Measurements from ENCODE around the gene ITK. TPM values are rescaled to one million over a fixed set of nuclear protein-coding genes. Genes with fewer than 3 reads are reported as not detected.

The ITK gene
- total and polyA plus RNA-seq, 2 of the 8 experiments (the other 6 are each of a cell fraction or from before 2014, with no cell fraction given): 0.05 TPM; not detected in 1

- no peak overlapping the region for H2BK120ac ChIP-seq (replicated peaks; ENCODE audit: low read depth, low read length)
- no peak overlapping the region for H2AK5ac ChIP-seq (ENCODE audit: low read depth, low read length)
- no peak overlapping the region for H2BK5ac ChIP-seq (ENCODE audit: low read depth, low read length)
- ChIA-PET CTCF (ENCODE audit: partially characterized antibody) (interaction anchor here (0.6 to 5.9 kb wide), 6 partner anchors 32 to 142 kb away, joined by 3 to 53 read pairs (median 5); no protein-coding TSS in a partner anchor), POLR2A (ENCODE audit: partially characterized antibody) (no interaction called here)
- no peak overlapping the region for H3K23ac ChIP-seq (ENCODE audit: insufficient read length)
- no peaks in the 10 kb centered on the region for H3K36me3 ChIP-seq (ENCODE audit: control insufficient read depth in 2 of 4, insufficient read depth in 4 of 4, low read length in 3 of 4)
- peaks cover 0 to 6% (median 2%) of the 10 kb centered on the region in 4 experiments; a peak in 1 of 7 replicates for H3K4me1 ChIP-seq (replicated peaks in 1 of 4; ENCODE audit: control insufficient read depth in 3 of 4, insufficient read depth in 4 of 4, low read length in 3 of 4)
- H3K18ac ChIP-seq (ENCODE audit: extremely low read depth, low read length): no peak overlapping the region
- no peak overlapping the region for H2AFZ ChIP-seq (ENCODE audit: low read length)
- H3K4me2 ChIP-seq (ENCODE audit: insufficient read depth in 1 of 2, low read depth in 2 of 2, low read length in 2 of 2): no peak overlapping the region
- no peak overlapping the region for H3K9ac ChIP-seq (replicated peaks in 1 of 4; ENCODE audit: extremely low read depth in 1 of 4, low read depth in 3 of 4, low read length in 3 of 4)
- H3K79me1 ChIP-seq (ENCODE audit: low read depth, low read length): no peaks in the 10 kb centered on the region
- H3K56ac ChIP-seq (replicated peaks; ENCODE audit: insufficient read length, low read depth, low read length): no peak overlapping the region
- H2BK20ac ChIP-seq (ENCODE audit: low read length): no peak overlapping the region
- no peaks in the 10 kb centered on the region for H3K27me3 ChIP-seq (replicated peaks in 1 of 4; ENCODE audit: control insufficient read depth in 3 of 4, extremely low read depth in 1 of 4, insufficient read depth in 3 of 4, low read length in 3 of 4)
- FAIRE-seq (no peak), DNase-seq (ENCODE audit: low read depth in 1 of 2, low spot score in 2 of 2) (no peak)
- no peaks in the 10 kb centered on the region for H4K20me1 ChIP-seq (replicated peaks in 1 of 2; ENCODE audit: control insufficient read depth in 1 of 2, insufficient read depth in 2 of 2, low read length in 2 of 2)
- H3K79me2 ChIP-seq (ENCODE audit: control insufficient read depth in 1 of 2, insufficient read depth in 2 of 2, low read length in 2 of 2): no peaks in the 10 kb centered on the region
- H3K4me3 ChIP-seq (ENCODE audit: extremely low read depth in 1 of 4, insufficient read depth in 2 of 4, low read depth in 3 of 4, low read length in 4 of 4): no peak overlapping the region
- H4K91ac ChIP-seq (replicated peaks; ENCODE audit: insufficient read length, low read length): no peak overlapping the region
- no peak overlapping the region for H2BK12ac ChIP-seq (ENCODE audit: low read depth, low read length)
- no peak overlapping the region for H3K27ac ChIP-seq (ENCODE audit: low read depth, low read length)
- H3K23me2 ChIP-seq (ENCODE audit: low read depth, low read length): no peaks in the 10 kb centered on the region
- no peak overlapping the region for H3K14ac ChIP-seq (ENCODE audit: insufficient read length)
- no peak overlapping the region for H4K8ac ChIP-seq (ENCODE audit: extremely low read depth, insufficient read depth, low read length)
- no peaks in the 10 kb centered on the region for H3K9me3 ChIP-seq (ENCODE audit: insufficient read depth in 2 of 2, low read depth in 1 of 2, low read length in 1 of 2)
- no peak overlapping the region for H2BK15ac ChIP-seq (ENCODE audit: low read length)
- WGBS, 2 experiments (ENCODE audit: extremely low coverage in 1 of 2, insufficient coverage in 1 of 2, insufficient read length in 1 of 2, insufficient replicate concordance in 2 of 2, low coverage in 1 of 2, low lambda C conversion rate in 2 of 2, missing lambda C conversion rate in 1 of 2): 94% methylated on average over 11 of the region's 11 CpGs; no CpG with 5 or more reads in 1 of the 2 experiments
- no peak overlapping the region for H4K5ac ChIP-seq (ENCODE audit: insufficient read length, low read depth, low read length)
- TF ChIP-seq, protein P1, sequence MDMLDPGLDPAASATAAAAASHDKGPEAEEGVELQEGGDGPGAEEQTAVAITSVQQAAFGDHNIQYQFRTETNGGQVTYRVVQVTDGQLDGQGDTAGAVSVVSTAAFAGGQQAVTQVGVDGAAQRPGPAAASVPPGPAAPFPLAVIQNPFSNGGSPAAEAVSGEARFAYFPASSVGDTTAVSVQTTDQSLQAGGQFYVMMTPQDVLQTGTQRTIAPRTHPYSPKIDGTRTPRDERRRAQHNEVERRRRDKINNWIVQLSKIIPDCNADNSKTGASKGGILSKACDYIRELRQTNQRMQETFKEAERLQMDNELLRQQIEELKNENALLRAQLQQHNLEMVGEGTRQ (IDR thresholded peaks at IDR 0.05; ENCODE audit: low read length): no peak
- no peak for TF ChIP-seq TAF1 (IDR thresholded peaks at IDR 0.05; ENCODE audit: low read depth, low read length)
- no peak for TF ChIP-seq TCF12 (IDR thresholded peaks at IDR 0.05; ENCODE audit: low read depth, low read length)
- TF ChIP-seq CREB1 (IDR thresholded peaks at IDR 0.05): no peak
- TF ChIP-seq EGR1 (IDR thresholded peaks at IDR 0.05; ENCODE audit: borderline replicate concordance, low read depth, low read length): no peak
- TF ChIP-seq SIRT6 (IDR thresholded peaks at IDR 0.05; ENCODE audit: low read length): no peak
- no peak for TF ChIP-seq CTBP2 (IDR thresholded peaks at IDR 0.05; ENCODE audit: borderline replicate concordance, insufficient read depth, insufficient read length, low read length)
- TF ChIP-seq BRCA1 (IDR thresholded peaks at IDR 0.05; ENCODE audit: low read depth, low read length): no peak
- no peak for TF ChIP-seq RAD21 (IDR thresholded peaks at IDR 0.05 in 1 of 2, conservative IDR thresholded peaks at IDR 0.05 in 1 of 2; ENCODE audit: low read depth in 2 of 2, low read length in 2 of 2)
- TF ChIP-seq SP1 (IDR thresholded peaks at IDR 0.05; ENCODE audit: low read depth, low read length): no peak
- TF ChIP-seq SP4 (IDR thresholded peaks at IDR 0.05; ENCODE audit: low read length): no peak
- TF ChIP-seq PHF8 (conservative IDR thresholded peaks at IDR 0.05; ENCODE audit: low read depth, low read length): no peak
- no peak overlapping the region for H3K4ac ChIP-seq (replicated peaks; ENCODE audit: insufficient read length, low read depth, low read length)
Observed at GRCh38 chr5:157248821-157249470, 68.3 kb downstream of the ITK start.

Data from H1 (cell line).